ENCODE results near the gene MIS12. TPM values are rescaled to one million over a fixed set of nuclear protein-coding genes. Genes with fewer than 3 reads are reported as not detected.
A peak's percentile ranks its signal among the peaks of the same experiment; 100 is the strongest.

MIS12 gene
- total and polyA plus RNA-seq, 4 donors, result 14.1 to 16.3 (median 15.2) TPM

DNA sequence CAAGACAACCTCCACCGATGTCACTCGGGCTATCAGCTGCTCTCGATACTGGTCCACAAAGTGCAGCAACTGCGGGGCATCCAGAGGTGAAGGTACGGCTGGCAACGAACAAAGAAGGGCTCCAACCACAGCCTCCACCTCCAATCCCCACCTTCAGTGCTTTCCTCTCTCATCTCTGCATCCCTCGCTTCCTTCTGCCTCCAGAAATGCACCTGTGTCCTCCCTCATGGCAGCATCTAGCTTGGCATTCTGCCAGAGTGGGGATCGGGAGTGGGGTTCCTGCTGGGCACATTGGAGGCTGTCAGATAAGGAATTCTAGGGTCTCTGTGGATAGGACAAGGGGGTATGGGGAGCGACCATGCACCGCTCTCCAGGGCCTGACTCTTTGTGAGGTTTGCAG is 28.6 kb downstream of the MIS12 start:
- Histone ChIP-seq H3K9me3 (ENCODE audit: control insufficient read depth in 4 of 4, insufficient read depth in 3 of 4, low read length in 3 of 4) (no peaks in the 10 kb centered on the region), H3K9ac (ENCODE audit: insufficient read depth in 1 of 2, low read length in 2 of 2) (no peak overlapping the region), H3K27me3 (ENCODE audit: control insufficient read depth in 3 of 3, insufficient read depth in 3 of 3, low read length in 2 of 3) (peaks cover 0 to 2% (median 0%) of the 10 kb centered on the region in 3 donors), H3K27ac (ENCODE audit: low read depth in 1 of 2, low read length in 1 of 2) (no peak overlapping the region), H3K36me3 (ENCODE audit: control insufficient read depth in 4 of 4, insufficient read depth in 4 of 4, low read length in 4 of 4) (peaks cover 0 to 9% (median 0%) of the 10 kb centered on the region in 4 donors), H3K4me3 (no peak overlapping the region), H3K4me1 (ENCODE audit: control insufficient read depth in 5 of 5, insufficient read depth in 5 of 5, low read length in 5 of 5) (peaks cover 0 to 4% (median 0%) of the 10 kb centered on the region in 5 donors)
- DNase-seq, result no peak
- TF ChIP-seq, protein P1, sequence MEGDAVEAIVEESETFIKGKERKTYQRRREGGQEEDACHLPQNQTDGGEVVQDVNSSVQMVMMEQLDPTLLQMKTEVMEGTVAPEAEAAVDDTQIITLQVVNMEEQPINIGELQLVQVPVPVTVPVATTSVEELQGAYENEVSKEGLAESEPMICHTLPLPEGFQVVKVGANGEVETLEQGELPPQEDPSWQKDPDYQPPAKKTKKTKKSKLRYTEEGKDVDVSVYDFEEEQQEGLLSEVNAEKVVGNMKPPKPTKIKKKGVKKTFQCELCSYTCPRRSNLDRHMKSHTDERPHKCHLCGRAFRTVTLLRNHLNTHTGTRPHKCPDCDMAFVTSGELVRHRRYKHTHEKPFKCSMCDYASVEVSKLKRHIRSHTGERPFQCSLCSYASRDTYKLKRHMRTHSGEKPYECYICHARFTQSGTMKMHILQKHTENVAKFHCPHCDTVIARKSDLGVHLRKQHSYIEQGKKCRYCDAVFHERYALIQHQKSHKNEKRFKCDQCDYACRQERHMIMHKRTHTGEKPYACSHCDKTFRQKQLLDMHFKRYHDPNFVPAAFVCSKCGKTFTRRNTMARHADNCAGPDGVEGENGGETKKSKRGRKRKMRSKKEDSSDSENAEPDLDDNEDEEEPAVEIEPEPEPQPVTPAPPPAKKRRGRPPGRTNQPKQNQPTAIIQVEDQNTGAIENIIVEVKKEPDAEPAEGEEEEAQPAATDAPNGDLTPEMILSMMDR (IDR thresholded peaks at IDR 0.05; ENCODE audit: control extremely low read depth, extremely low read depth), result no peak
- 95 to 97% methylated on average over 10 of the region's 10 CpGs for WGBS, 2 donors
- ATAC-seq (ENCODE audit: insufficient read depth, low FRiP score), result no peak

DNA sequence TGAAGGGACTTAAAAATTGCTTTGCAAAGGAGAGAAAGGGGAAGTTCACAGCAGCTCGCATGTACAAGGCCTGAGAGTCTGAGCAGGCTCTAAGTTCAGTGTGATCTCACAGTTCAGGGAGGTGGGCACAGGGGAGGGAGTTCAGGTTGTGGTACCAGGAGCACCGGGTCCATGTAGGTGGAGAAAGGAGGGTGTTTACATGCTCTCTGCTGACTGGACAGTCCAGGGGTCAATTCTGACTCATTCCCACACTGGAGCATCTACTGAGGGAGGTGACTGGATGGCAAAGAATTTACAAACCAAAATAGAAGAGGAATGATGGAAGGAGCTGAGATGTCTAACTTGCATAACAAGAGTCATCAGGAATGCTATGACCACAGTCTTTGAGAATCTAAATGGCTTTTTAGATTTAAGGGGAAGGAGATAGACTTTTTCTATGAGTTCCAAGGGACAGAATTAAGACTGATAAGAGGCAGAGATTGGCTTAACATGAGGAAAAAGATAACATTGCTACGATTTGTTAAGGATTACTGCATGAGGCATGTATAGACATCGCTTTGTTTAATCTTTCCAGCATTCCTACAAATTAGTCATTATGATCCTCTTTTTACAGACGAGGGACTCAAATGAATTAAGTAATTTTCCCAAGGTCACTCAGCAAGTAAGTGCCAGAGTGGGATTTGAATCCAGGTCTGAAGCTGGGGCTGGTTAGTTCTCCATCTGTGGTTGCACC is 29.9 kb downstream of the MIS12 start:
- Histone ChIP-seq H3K9me3 (ENCODE audit: control insufficient read depth in 4 of 4, insufficient read depth in 3 of 4, low read length in 3 of 4) (no peaks in the 10 kb centered on the region), H3K27me3 (ENCODE audit: control insufficient read depth in 3 of 3, insufficient read depth in 3 of 3, low read length in 2 of 3) (peaks cover 0 to 2% (median 0%) of the 10 kb centered on the region in 3 donors), H3K9ac (ENCODE audit: insufficient read depth in 1 of 2, low read length in 2 of 2) (no peak overlapping the region), H3K36me3 (ENCODE audit: control insufficient read depth in 4 of 4, insufficient read depth in 4 of 4, low read length in 4 of 4) (peaks cover 0 to 11% (median 0%) of the 10 kb centered on the region in 4 donors), H3K4me3 (no peak overlapping the region), H3K4me1 (ENCODE audit: control insufficient read depth in 5 of 5, insufficient read depth in 5 of 5, low read length in 5 of 5) (peaks cover 0 to 4% (median 0%) of the 10 kb centered on the region in 5 donors), H3K27ac (ENCODE audit: low read depth in 1 of 2, low read length in 1 of 2) (peak overlapping the region in 1 of 2 donors; percentile 39)
- TF ChIP-seq, protein P1 (IDR thresholded peaks at IDR 0.05; ENCODE audit: control extremely low read depth, extremely low read depth), result no peak
- 65 to 78% methylated on average over 5 of the region's 5 CpGs for WGBS, 2 donors
- DNase-seq (no peak), ATAC-seq (ENCODE audit: insufficient read depth, low FRiP score) (peak; percentile 41)

DNA sequence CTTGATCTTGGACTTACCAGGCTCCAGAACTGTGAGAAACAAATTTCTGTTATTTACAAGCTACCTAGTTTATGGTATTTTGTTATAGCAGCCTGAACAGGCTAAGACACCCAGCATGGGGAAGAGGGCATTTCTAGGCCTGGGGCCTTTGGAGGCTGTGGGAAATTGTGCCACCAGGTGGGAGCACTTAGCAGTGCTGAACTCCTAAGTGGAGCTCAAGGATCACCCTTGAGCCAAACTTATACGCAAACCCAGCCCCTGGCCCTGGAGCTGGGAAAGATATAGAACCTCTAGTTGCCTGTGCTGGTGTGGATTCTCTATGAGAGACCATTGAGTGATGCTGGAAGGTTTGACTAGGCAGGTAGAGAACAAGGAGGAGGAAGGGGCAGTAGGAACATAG is 36.1 kb downstream of the MIS12 start:
- 85 to 100% methylated on average over 1 of the region's 1 CpG for WGBS, 2 donors
- Histone ChIP-seq H3K36me3 (ENCODE audit: control insufficient read depth in 4 of 4, insufficient read depth in 4 of 4, low read length in 4 of 4) (peaks cover 0 to 23% (median 0%) of the 10 kb centered on the region in 4 donors), H3K4me3 (no peak overlapping the region), H3K9me3 (ENCODE audit: control insufficient read depth in 4 of 4, insufficient read depth in 3 of 4, low read length in 3 of 4) (no peaks in the 10 kb centered on the region), H3K4me1 (ENCODE audit: control insufficient read depth in 5 of 5, insufficient read depth in 5 of 5, low read length in 5 of 5) (peaks cover 0 to 2% (median 0%) of the 10 kb centered on the region in 5 donors), H3K9ac (ENCODE audit: insufficient read depth in 1 of 2, low read length in 2 of 2) (no peak overlapping the region), H3K27me3 (ENCODE audit: control insufficient read depth in 3 of 3, insufficient read depth in 3 of 3, low read length in 2 of 3) (no peaks in the 10 kb centered on the region), H3K27ac (ENCODE audit: low read depth in 1 of 2, low read length in 1 of 2) (no peak overlapping the region)
- no peak for DNase-seq
- no peak for ATAC-seq (ENCODE audit: insufficient read depth, low FRiP score)
- TF ChIP-seq, protein P1 (IDR thresholded peaks at IDR 0.05; ENCODE audit: control extremely low read depth, extremely low read depth), result no peak
